GM21447 (cell line): ENCODE measurements around the gene REEP6.

Experiments
- ATAC-seq: cut with Tn5 transposase; IDR thresholded peaks from one replicate; pipeline ENCODE4 v1.9.1; 2021; ENCODE audit not compliant: unreplicated experiment

Gene REEP6

GRCh38 chr19:1540365-1540925 lies 49.5 kb downstream of the REEP6 start:
- ATAC-seq, result no peak
